Measurements from ENCODE around the gene PPP6R1.
"Not testable (repeated sequence)": the region's sequence is repeated elsewhere in the genome, so short reads cannot be mapped to it uniquely, and the experiment has no call there.

Gene PPP6R1

GRCh38 chr19:55241935-55242464 lies 16.8 kb downstream of the PPP6R1 start:
- DNase-seq = no peak

GRCh38 chr19:55241143-55241934 lies 17.5 kb downstream of the PPP6R1 start:
- DNase-seq = no peak

DNA sequence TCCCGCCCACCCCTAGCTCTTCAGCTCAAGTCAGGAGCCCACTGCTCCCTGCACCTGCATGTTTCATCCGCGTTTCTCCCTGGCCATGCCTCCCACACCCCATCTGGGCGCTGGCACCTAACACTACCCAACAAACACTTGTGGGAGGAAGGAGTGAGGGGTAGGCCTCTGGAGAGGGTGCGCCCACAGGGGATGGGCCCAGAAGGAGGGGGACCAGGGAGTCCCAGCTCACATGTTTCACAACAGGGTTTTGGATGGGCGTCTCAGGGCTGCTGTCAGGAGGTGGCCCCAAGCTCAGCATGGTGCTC lies 18.1 kb downstream of the PPP6R1 start:
- DNase-seq = no peak

- no peak for DNase-seq
Observed at GRCh38 chr19:55239004-55239403, 19.8 kb downstream of the PPP6R1 start.

- no peak for DNase-seq
Observed at GRCh38 chr19:55238030-55238429, 20.8 kb downstream of the PPP6R1 start.

DNA sequence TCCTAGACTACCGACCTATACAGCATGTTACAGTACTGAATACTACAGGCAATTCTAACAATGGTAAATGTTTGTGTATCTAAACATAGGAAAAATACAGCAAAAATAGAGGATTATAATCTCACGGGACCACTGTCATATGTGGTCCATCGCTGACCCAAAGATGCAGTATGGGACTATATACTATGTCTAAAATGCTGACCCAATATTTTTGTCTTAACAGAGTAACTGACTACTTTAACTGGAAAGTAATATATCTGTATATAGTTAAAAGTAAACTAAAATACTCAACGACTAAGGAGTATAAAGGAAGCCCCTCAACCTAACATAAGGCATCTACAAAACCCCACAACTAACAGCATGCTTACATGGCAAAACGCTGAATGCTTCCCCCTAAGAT lies 25.8 kb downstream of the PPP6R1 start:
- DNase-seq = no peak

- DNase-seq = no peak
Observed at GRCh38 chr19:55232286-55232602, 26.6 kb downstream of the PPP6R1 start.

GRCh38 chr19:55231391-55232285 lies 27.2 kb downstream of the PPP6R1 start:
- DNase-seq = no peak

- DNase-seq = no peak
Observed at GRCh38 chr19:55230780-55231179, 28.0 kb downstream of the PPP6R1 start.

DNA sequence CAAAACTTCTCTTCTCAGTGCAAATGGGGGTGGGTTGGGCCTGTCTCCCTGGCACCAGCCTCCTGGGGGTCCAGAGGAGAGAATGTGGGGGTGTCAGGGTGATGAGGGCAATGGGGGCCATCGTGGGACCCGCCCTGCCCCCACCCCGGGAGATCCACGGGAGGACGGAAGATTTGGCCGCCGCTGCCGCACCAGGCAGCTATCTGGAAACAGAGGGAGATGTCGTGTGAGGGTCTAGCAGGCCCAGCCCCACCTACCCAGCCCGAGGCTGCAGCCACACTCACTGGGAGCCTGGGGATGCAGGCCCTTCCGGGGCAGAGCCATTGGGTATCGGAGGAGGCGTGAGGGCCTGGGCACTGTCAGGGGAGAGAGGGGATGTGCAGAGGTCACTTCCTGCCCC lies 28.5 kb downstream of the PPP6R1 start:
- DNase-seq = no peak

GRCh38 chr19:55229789-55230182 lies 29.0 kb downstream of the PPP6R1 start:
- no peak for DNase-seq

DNA sequence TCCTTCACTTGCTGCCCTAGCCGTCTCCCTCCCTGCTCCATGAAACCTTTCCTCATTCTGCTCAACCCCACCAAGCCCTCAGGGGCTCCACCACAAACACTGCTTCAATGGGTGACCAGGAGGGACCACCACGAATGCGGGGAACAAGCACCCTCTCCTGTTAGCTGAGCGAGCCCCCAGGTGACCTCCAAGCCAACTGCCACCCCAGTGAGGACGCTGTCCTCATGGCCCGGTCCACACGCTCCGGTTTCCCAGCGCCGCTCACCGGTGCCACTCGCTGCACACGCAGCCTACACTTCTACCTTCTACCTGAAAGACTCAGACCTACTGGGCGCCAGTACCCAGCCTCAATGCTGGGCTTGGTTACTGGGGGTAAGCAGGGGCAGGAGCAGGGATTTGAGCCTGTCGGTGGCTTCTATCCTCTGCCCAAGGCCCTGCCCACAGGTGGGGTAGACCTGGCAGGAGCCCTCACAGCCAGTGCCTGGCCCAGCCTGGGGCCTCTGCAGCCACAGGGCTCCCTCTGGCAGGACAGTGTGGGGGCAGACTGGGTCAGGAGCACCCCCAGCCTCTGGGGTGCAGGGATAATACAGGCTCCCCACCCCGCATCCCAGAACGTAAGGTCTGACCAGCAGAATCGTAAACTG lies 29.6 kb downstream of the PPP6R1 start:
- no peak for DNase-seq

- DNase-seq = no peak
Observed at GRCh38 chr19:55228403-55229031, 30.3 kb downstream of the PPP6R1 start, which contains the start of gene TMEM86B. Gene TMEM86B (minus strand): TSS chr19:55228763. CDS start chr19:55228741, 22 bp downstream.

GRCh38 chr19:55228015-55228391 lies 30.8 kb downstream of the PPP6R1 start:
- no peak for DNase-seq

- no peak for DNase-seq
Observed at GRCh38 chr19:55227241-55228014, 31.4 kb downstream of the PPP6R1 start.

GRCh38 chr19:55226788-55227187 lies 32.0 kb downstream of the PPP6R1 start:
- no peak for DNase-seq

- DNase-seq = no peak
Observed at GRCh38 chr19:55226273-55226672, 32.5 kb downstream of the PPP6R1 start.

DNA sequence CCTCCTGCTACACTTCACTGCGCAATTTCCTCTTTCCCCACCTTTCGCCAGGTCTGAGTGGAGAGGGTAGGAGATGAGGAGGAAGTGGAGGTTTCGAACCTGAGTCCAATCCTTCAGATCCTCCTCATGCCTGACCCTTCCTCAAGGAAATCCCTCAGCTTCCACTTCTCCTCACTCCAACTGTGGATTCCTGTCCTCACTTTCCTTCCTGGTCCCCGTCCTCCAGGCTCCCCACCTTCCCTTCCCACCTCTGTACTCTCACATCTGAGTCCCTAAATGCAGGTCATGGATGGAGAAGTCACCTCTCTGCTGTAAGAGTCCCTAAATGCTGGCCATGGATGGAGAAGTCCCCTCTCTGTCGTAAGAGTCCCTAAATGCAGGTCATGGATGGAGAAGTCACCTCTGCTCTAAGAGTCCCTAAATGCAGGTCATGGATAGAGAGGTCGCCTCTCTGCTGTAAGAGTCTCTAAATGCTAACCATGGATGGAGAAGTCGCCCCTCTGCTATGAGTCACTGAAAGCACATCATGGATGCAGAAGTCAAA lies 33.3 kb downstream of the PPP6R1 start:
- no peak for DNase-seq

GRCh38 chr19:55224679-55225414 lies 34.0 kb downstream of the PPP6R1 start:
- DNase-seq = not testable (repeated sequence)

DNA sequence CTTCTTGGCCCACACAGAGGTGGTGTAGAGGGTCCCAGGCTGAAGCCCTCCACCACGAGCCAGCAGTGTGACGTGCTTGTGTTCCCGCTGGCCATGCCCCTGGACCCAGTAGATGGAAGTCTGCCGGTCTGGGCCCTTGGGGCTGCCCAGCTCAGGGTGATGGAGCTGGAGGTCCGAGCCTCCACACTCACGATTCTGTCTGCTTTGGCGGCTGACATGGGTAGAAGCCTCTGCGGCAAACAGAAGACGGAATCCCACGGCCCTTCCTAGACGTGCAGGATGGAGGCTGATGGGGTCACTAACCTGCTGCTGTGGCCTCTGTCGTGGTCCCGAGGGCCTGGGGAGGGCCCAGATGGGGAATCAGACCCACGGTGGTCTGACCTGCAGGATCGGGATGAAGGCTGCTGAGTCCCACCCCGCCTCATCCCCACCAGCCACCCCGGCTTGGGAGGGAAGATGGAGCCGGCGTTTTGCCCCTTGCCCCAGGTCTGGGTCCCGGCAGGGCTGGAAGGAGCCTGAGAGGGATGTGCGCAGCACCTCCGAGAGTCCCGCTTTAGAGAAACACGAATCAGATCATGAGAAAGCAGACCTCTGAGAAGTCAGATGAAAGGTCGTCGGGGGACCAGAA lies 34.7 kb downstream of the PPP6R1 start:
- no peak for DNase-seq

All from NCI-H446 (cell line).